ENCODE data around the gene CACNG3.
"Not testable (repeated sequence)": the region's sequence is repeated elsewhere in the genome, so short reads cannot be mapped to it uniquely, and the experiment has no call there.

CACNG3 gene

GRCh38 chr16:24337013-24337412 is 80.9 kb downstream of the CACNG3 start:
- no peak for DNase-seq

GRCh38 chr16:24343829-24344228 is 87.7 kb downstream of the CACNG3 start:
- not testable (repeated sequence) for DNase-seq

GRCh38 chr16:24344784-24345183 is 88.6 kb downstream of the CACNG3 start:
- no peak for DNase-seq

- DNase-seq, result no peak
These were observed 89.6 kb downstream of the CACNG3 start for GRCh38 chr16:24345704-24346103.

GRCh38 chr16:24346734-24347133 is 90.6 kb downstream of the CACNG3 start:
- DNase-seq, result no peak

GRCh38 chr16:24347556-24347955 is 91.4 kb downstream of the CACNG3 start:
- DNase-seq, result no peak

GRCh38 chr16:24348545-24349290 is 92.6 kb downstream of the CACNG3 start:
- DNase-seq, result no peak

GRCh38 chr16:24349320-24349719 is 93.2 kb downstream of the CACNG3 start:
- no peak for DNase-seq

- no peak for DNase-seq
These were observed 96.6 kb downstream of the CACNG3 start for GRCh38 chr16:24352746-24353145.

- no peak for DNase-seq
These were observed 97.5 kb downstream of the CACNG3 start for GRCh38 chr16:24353622-24354021.

GRCh38 chr16:24357511-24357910 is 101.4 kb downstream of the CACNG3 start:
- no peak for DNase-seq

- no peak for DNase-seq
These were observed 102.0 kb downstream of the CACNG3 start for GRCh38 chr16:24358117-24358516.

GRCh38 chr16:24359490-24359889 is 103.4 kb downstream of the CACNG3 start:
- no peak for DNase-seq

GRCh38 chr16:24360936-24361335 is 104.8 kb downstream of the CACNG3 start:
- no peak for DNase-seq

- no peak for DNase-seq
These were observed 108.5 kb downstream of the CACNG3 start for GRCh38 chr16:24364596-24364995.

GRCh38 chr16:24367186-24367710 is 111.1 kb downstream of the CACNG3 start:
- no peak for DNase-seq

GRCh38 chr16:24372824-24373223 is 116.7 kb downstream of the CACNG3 start:
- DNase-seq, result no peak

- DNase-seq, result no peak
These were observed 122.9 kb downstream of the CACNG3 start for GRCh38 chr16:24378999-24379398.

- DNase-seq, result no peak
These were observed 125.5 kb downstream of the CACNG3 start for GRCh38 chr16:24381470-24382118.

- DNase-seq, result no peak
These were observed 126.8 kb downstream of the CACNG3 start for GRCh38 chr16:24382762-24383407.

- DNase-seq, result no peak
These were observed 138.2 kb downstream of the CACNG3 start for GRCh38 chr16:24394341-24394740.

GRCh38 chr16:24396350-24397271 is 140.5 kb downstream of the CACNG3 start:
- DNase-seq, result no peak

GRCh38 chr16:24409045-24409444 is 152.9 kb downstream of the CACNG3 start:
- DNase-seq, result no peak

Data from COR-L47 (cell line).